ENCODE data around the gene RASAL3. TPM values are rescaled to one million over a fixed set of nuclear protein-coding genes. Genes with fewer than 3 reads are reported as not detected.

The RASAL3 gene
- total and polyA plus RNA-seq, 2 of the 8 experiments (the other 6 are each of a cell fraction or from before 2014, with no cell fraction given), result 0.19 to 0.63 TPM

- no peak for FAIRE-seq
- 0 out of 7 replicates have a peak within 1 kb of the TSS, but pooled peaks of 1 of the 4 experiments have one; percentile 27 for H3K9ac ChIP-seq (replicated peaks in 1 of 4; ENCODE audit: extremely low read depth in 1 of 4, low read depth in 3 of 4, low read length in 3 of 4)
- TF ChIP-seq SIX5 (IDR thresholded peaks at IDR 0.05; ENCODE audit: low read depth, low read length), result no peak
- TF ChIP-seq SRF (IDR thresholded peaks at IDR 0.05; ENCODE audit: low read depth, low read length), result 0 out of 2 replicates have a peak, but pooled peaks have one; percentile 27
- TF ChIP-seq CBX8 (IDR thresholded peaks at IDR 0.05; ENCODE audit: borderline replicate concordance, low read depth, low read length), result no peak
- TF ChIP-seq BCL11A (IDR thresholded peaks at IDR 0.05; ENCODE audit: low read depth in 2 of 2, low read length in 2 of 2), result no peak
- peak; percentile 36 for TF ChIP-seq KDM4A (IDR thresholded peaks at IDR 0.05; ENCODE audit: low read depth, low read length, severe bottlenecking)
- TF ChIP-seq YY1 (IDR thresholded peaks at IDR 0.05; ENCODE audit: low read depth, low read length), result peak; percentile 93
- peak in 1 of 2 experiments; percentile 60; a peak in 1 of 4 replicates for TF ChIP-seq SIN3A (conservative IDR thresholded peaks at IDR 0.05 in 1 of 2, IDR thresholded peaks at IDR 0.05 in 1 of 2; ENCODE audit: low read depth in 1 of 2, low read length in 2 of 2)
- TF ChIP-seq RBBP5 (IDR thresholded peaks at IDR 0.05; ENCODE audit: borderline replicate concordance, low read depth, low read length), result no peak
- TF ChIP-seq CREB1 (IDR thresholded peaks at IDR 0.05), result peak; percentile 90
- no peak for TF ChIP-seq TBP (IDR thresholded peaks at IDR 0.05; ENCODE audit: low read depth, low read length)
These were observed 14.5 kb downstream of the RASAL3 start, which contains the start of gene WIZ for GRCh38 chr19:15449620-15450527. Gene WIZ, minus strand, starts transcription at chr19:15449956. Its CDS starts 1,649 bp downstream, at chr19:15448307.

More at GRCh38 chr19:15449620-15450527, 14.5 kb downstream of the RASAL3 start, which contains the start of gene WIZ:
- WGBS, 2 experiments (ENCODE audit: extremely low coverage in 1 of 2, insufficient coverage in 1 of 2, insufficient read length in 1 of 2, insufficient replicate concordance in 2 of 2, low coverage in 1 of 2, low lambda C conversion rate in 2 of 2, missing lambda C conversion rate in 1 of 2), result 7% methylated on average over 6 of the region's 77 CpGs; no CpG with 5 or more reads in 1 of the 2 experiments
- Histone ChIP-seq H3K23me2 (ENCODE audit: low read depth, low read length) (peaks cover 22% of the 10 kb centered on the region; the same call in 1 of the 2 replicates), H3K4me2 (ENCODE audit: insufficient read depth in 1 of 2, low read depth in 2 of 2, low read length in 2 of 2) (peak within 1 kb of the TSS; percentile 78 to 88), H4K8ac (ENCODE audit: extremely low read depth, insufficient read depth, low read length) (peak within 1 kb of the TSS; percentile 72; the same call in 1 of the 2 replicates), H2BK5ac (ENCODE audit: low read depth, low read length) (peak within 1 kb of the TSS; percentile 75; the same call in 1 of the 2 replicates), H3K27ac (ENCODE audit: low read depth, low read length) (0 out of 2 replicates have a peak within 1 kb of the TSS, but pooled peaks have one; percentile 3), H4K5ac (ENCODE audit: insufficient read length, low read depth, low read length) (no peak within 1 kb of the TSS), H3K79me2 (ENCODE audit: control insufficient read depth in 1 of 2, insufficient read depth in 2 of 2, low read length in 2 of 2) (no peaks in the 10 kb centered on the region), H2AFZ (ENCODE audit: low read length) (peak within 1 kb of the TSS; percentile 92), H3K36me3 (ENCODE audit: control insufficient read depth in 2 of 4, insufficient read depth in 4 of 4, low read length in 3 of 4) (no peaks in the 10 kb centered on the region), H3K18ac (ENCODE audit: extremely low read depth, low read length) (peak within 1 kb of the TSS; percentile 19), H3K4me1 (replicated peaks in 1 of 4; ENCODE audit: control insufficient read depth in 3 of 4, insufficient read depth in 4 of 4, low read length in 3 of 4) (peaks cover 0 to 14% (median 5%) of the 10 kb centered on the region in 4 experiments; a peak in 6 of 7 replicates), H4K91ac (replicated peaks; ENCODE audit: insufficient read length, low read length) (peak within 1 kb of the TSS; percentile 54), H3K23ac (ENCODE audit: insufficient read length) (no peak within 1 kb of the TSS), H2BK12ac (ENCODE audit: low read depth, low read length) (peak within 1 kb of the TSS; percentile 81; the same call in 1 of the 2 replicates), H3K79me1 (ENCODE audit: low read depth, low read length) (no peaks in the 10 kb centered on the region), H2BK15ac (ENCODE audit: low read length) (peak within 1 kb of the TSS; percentile 65; the same call in 1 of the 2 replicates), H3K4me3 (ENCODE audit: extremely low read depth in 1 of 4, insufficient read depth in 2 of 4, low read depth in 3 of 4, low read length in 4 of 4) (peak within 1 kb of the TSS; percentile 43 to 93 (median 50)), H4K20me1 (replicated peaks in 1 of 2; ENCODE audit: control insufficient read depth in 1 of 2, insufficient read depth in 2 of 2, low read length in 2 of 2) (peaks cover 0 to 1% of the 10 kb centered on the region in 2 experiments), H2BK20ac (ENCODE audit: low read length) (0 out of 2 replicates have a peak within 1 kb of the TSS, but pooled peaks have one; percentile 32), H2AK5ac (ENCODE audit: low read depth, low read length) (peak within 1 kb of the TSS; percentile 88; the same call in 1 of the 2 replicates), H2BK120ac (replicated peaks; ENCODE audit: low read depth, low read length) (no peak within 1 kb of the TSS), H3K14ac (ENCODE audit: insufficient read length) (no peak within 1 kb of the TSS), H3K4ac (replicated peaks; ENCODE audit: insufficient read length, low read depth, low read length) (no peak within 1 kb of the TSS), H3K27me3 (replicated peaks in 1 of 4; ENCODE audit: control insufficient read depth in 3 of 4, extremely low read depth in 1 of 4, insufficient read depth in 3 of 4, low read length in 3 of 4) (peaks cover 3 to 22% (median 17%) of the 10 kb centered on the region in 4 experiments; a peak in 6 of 7 replicates), H3K9me3 (ENCODE audit: insufficient read depth in 2 of 2, low read depth in 1 of 2, low read length in 1 of 2) (no peaks in the 10 kb centered on the region), H3K56ac (replicated peaks; ENCODE audit: insufficient read length, low read depth, low read length) (peak within 1 kb of the TSS; percentile 73)
- peak in 1 of 2 experiments; percentile 85 for DNase-seq (ENCODE audit: low read depth in 1 of 2, low spot score in 2 of 2)
- CTCF ChIA-PET (ENCODE audit: partially characterized antibody), result interaction anchor here (1.0 kb wide), 2 partner anchors 11 to 31 kb away, joined by 3 to 7 read pairs; partner anchors contain the start of gene AKAP8L
- POLR2A ChIA-PET (ENCODE audit: partially characterized antibody), result interaction anchor here (1.8 to 2.6 kb wide), 2 partner anchors 32 to 70 kb away, joined by 6 to 10 read pairs; partner anchors contain the start of genes AKAP8 and AKAP8L

Measured in H1 (cell line).